ENCODE measurements around the gene KPTN.

The KPTN gene

GRCh38 chr19:47490031-47490430 is 6.0 kb upstream of the KPTN start:
- Histone ChIP-seq H3K27me3 (replicated peaks; ENCODE audit: insufficient read depth, low read length) (no peaks in the 10 kb centered on the region), H3K4me3 (ENCODE audit: low read length) (no peak overlapping the region), H3K36me3 (replicated peaks; ENCODE audit: insufficient read depth, low read length) (no peaks in the 10 kb centered on the region), H3K4me2 (ENCODE audit: low read depth, low read length) (no peak overlapping the region), H3F3A (ENCODE audit: insufficient read depth, low read length) (no peaks in the 10 kb centered on the region), H3K9me2 (replicated peaks; ENCODE audit: insufficient read depth, low read length) (no peaks in the 10 kb centered on the region), H3K9me3 (replicated peaks; ENCODE audit: insufficient read depth, low read length) (no peaks in the 10 kb centered on the region), H3K4me1 (ENCODE audit: low read length) (peaks cover 15% of the 10 kb centered on the region), H3K27ac (ENCODE audit: low read length) (no peak overlapping the region), H3K9ac (ENCODE audit: low read length) (no peak overlapping the region), H3K79me2 (ENCODE audit: low read length) (peaks cover 9% of the 10 kb centered on the region), H2AFZ (ENCODE audit: low read length) (no peak overlapping the region), H4K20me1 (ENCODE audit: insufficient read depth, low read length) (no peaks in the 10 kb centered on the region)
- TF ChIP-seq EZH2 (optimal IDR thresholded peaks at IDR 0.05; ENCODE audit: low read depth, low read length) (no peak), EZH2phosphoT487 (IDR thresholded peaks at IDR 0.05; ENCODE audit: low read length) (no peak), CTCF (IDR thresholded peaks at IDR 0.05; ENCODE audit: low read length) (no peak)
- no peak for DNase-seq

- Histone ChIP-seq H3K4me3 (ENCODE audit: low read length) (no peak overlapping the region), H3K4me2 (ENCODE audit: low read depth, low read length) (no peak overlapping the region), H3K9me2 (replicated peaks; ENCODE audit: insufficient read depth, low read length) (no peaks in the 10 kb centered on the region), H3F3A (ENCODE audit: insufficient read depth, low read length) (no peaks in the 10 kb centered on the region), H3K36me3 (replicated peaks; ENCODE audit: insufficient read depth, low read length) (no peaks in the 10 kb centered on the region), H3K79me2 (ENCODE audit: low read length) (peaks cover 10% of the 10 kb centered on the region), H3K9ac (ENCODE audit: low read length) (no peak overlapping the region), H2AFZ (ENCODE audit: low read length) (no peak overlapping the region), H4K20me1 (ENCODE audit: insufficient read depth, low read length) (no peaks in the 10 kb centered on the region), H3K4me1 (ENCODE audit: low read length) (peaks cover 16% of the 10 kb centered on the region), H3K27ac (ENCODE audit: low read length) (no peak overlapping the region), H3K9me3 (replicated peaks; ENCODE audit: insufficient read depth, low read length) (no peaks in the 10 kb centered on the region), H3K27me3 (replicated peaks; ENCODE audit: insufficient read depth, low read length) (no peaks in the 10 kb centered on the region)
- DNase-seq, result no peak
- no peak for TF ChIP-seq CTCF (IDR thresholded peaks at IDR 0.05; ENCODE audit: low read length)
- TF ChIP-seq EZH2phosphoT487 (IDR thresholded peaks at IDR 0.05; ENCODE audit: low read length), result no peak
- TF ChIP-seq EZH2 (optimal IDR thresholded peaks at IDR 0.05; ENCODE audit: low read depth, low read length), result no peak
These were observed 5.3 kb upstream of the KPTN start for GRCh38 chr19:47489072-47489914.

- Histone ChIP-seq H3K79me2 (ENCODE audit: low read length) (peaks cover 10% of the 10 kb centered on the region), H3K4me1 (ENCODE audit: low read length) (peaks cover 21% of the 10 kb centered on the region), H3K9ac (ENCODE audit: low read length) (no peak overlapping the region; the same call in 1 of the 2 replicates), H3K27ac (ENCODE audit: low read length) (peak overlapping the region; percentile 44; the same call in 1 of the 2 replicates), H3K9me2 (replicated peaks; ENCODE audit: insufficient read depth, low read length) (no peaks in the 10 kb centered on the region), H3K9me3 (replicated peaks; ENCODE audit: insufficient read depth, low read length) (no peaks in the 10 kb centered on the region), H4K20me1 (ENCODE audit: insufficient read depth, low read length) (no peaks in the 10 kb centered on the region), H3K36me3 (replicated peaks; ENCODE audit: insufficient read depth, low read length) (no peaks in the 10 kb centered on the region), H3K4me3 (ENCODE audit: low read length) (no peak overlapping the region), H3K27me3 (replicated peaks; ENCODE audit: insufficient read depth, low read length) (no peaks in the 10 kb centered on the region), H2AFZ (ENCODE audit: low read length) (no peak overlapping the region), H3K4me2 (ENCODE audit: low read depth, low read length) (no peak overlapping the region), H3F3A (ENCODE audit: insufficient read depth, low read length) (no peaks in the 10 kb centered on the region)
- DNase-seq, result no peak
- no peak for TF ChIP-seq EZH2phosphoT487 (IDR thresholded peaks at IDR 0.05; ENCODE audit: low read length)
- TF ChIP-seq CTCF (IDR thresholded peaks at IDR 0.05; ENCODE audit: low read length), result no peak
- TF ChIP-seq EZH2 (optimal IDR thresholded peaks at IDR 0.05; ENCODE audit: low read depth, low read length), result no peak
These were observed 3.8 kb upstream of the KPTN start for GRCh38 chr19:47487551-47488515.

Data from MM.1S (cell line).